ENCODE data around the gene POPDC3. TPM values are rescaled to one million over a fixed set of nuclear protein-coding genes. Genes with fewer than 3 reads are reported as not detected.
A peak's percentile ranks its signal among the peaks of the same experiment; 100 is the strongest.
"Not testable (repeated sequence)": the region's sequence is repeated elsewhere in the genome, so short reads cannot be mapped to it uniquely, and the experiment has no call there.

Gene POPDC3, protein sequence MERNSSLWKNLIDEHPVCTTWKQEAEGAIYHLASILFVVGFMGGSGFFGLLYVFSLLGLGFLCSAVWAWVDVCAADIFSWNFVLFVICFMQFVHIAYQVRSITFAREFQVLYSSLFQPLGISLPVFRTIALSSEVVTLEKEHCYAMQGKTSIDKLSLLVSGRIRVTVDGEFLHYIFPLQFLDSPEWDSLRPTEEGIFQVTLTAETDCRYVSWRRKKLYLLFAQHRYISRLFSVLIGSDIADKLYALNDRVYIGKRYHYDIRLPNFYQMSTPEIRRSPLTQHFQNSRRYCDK
- not detected for total RNA-seq

DNA sequence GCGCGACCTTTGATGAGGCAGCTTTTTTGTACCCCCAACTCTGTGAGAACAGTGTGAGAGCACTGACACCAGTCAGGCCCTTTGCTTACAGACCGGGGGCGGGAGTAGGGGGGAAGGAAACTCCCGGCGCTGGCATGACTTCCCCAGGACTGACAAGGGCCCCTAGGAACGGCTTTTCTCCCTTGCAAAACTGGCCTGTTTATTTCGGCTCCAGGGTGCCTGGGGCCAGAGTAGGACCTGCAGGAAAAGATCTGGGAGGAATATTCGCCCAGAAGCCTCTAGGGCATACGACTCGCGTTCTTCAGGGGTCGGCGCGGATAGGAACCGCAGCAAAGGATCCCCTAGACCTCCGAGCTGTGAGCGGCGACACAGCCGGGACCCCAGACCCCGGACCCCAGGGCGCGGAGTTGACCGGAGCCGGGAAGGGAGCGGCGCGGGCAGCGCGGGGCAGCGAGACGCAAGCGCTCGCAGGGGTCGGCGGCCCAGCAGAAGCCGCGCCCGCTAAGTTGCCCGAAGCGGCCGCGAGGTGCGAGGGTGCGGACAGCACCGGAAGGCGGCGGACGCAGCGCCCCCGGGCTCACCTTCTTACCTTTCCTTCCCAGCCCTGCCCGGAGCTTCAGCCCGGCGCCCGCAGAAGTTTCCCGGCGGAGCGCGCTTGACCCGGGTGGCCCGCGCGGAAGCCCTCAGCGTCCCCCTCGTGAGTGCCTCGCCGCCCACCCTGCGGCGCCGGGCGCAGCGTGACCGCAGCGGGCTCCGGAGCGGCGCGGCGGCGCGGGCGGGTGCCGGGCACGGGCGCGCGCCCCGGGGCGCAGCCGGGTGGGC is at the start of gene POPDC3:
Gene POPDC3, minus strand, starts transcription at position 771 of the 822 bp plus-strand sequence. CDS start 18,105 bp downstream, outside the sequence.
- Mint-ChIP-seq H3K27me3 (peaks cover 41% of the 10 kb centered on the region), H3K9me3 (no peaks in the 10 kb centered on the region), H3K4me1 (ENCODE audit: low read depth) (peaks cover 2% of the 10 kb centered on the region), H3K36me3 (no peaks in the 10 kb centered on the region), H3K27ac (no peak within 1 kb of the TSS), H3K4me3 (no peak within 1 kb of the TSS)
- ChIA-PET CTCF (interaction anchor here (1.2 kb wide), 1 partner anchor 92 kb away, joined by 3 read pairs; no protein-coding TSS in a partner anchor), POLR2A (no interaction called here)
- DNase-seq = peak; percentile 10
- intact Hi-C loops (cut with micrococcal nuclease) = loop anchor here (2.0 kb wide), 1 partner anchor 93 kb away; no protein-coding TSS in a partner anchor

GRCh38 chr6:105227295-105227767 is 47.5 kb upstream of the POPDC3 start:
- Mint-ChIP-seq H3K4me3 (no peak overlapping the region), H3K27me3 (peaks cover 13% of the 10 kb centered on the region), H3K9me3 (no peaks in the 10 kb centered on the region), H3K4me1 (ENCODE audit: low read depth) (no peaks in the 10 kb centered on the region), H3K36me3 (no peaks in the 10 kb centered on the region), H3K27ac (no peak overlapping the region)
- intact Hi-C loops (cut with micrococcal nuclease) = no loop called here
- POLR2A ChIA-PET = no interaction called here
- CTCF ChIA-PET = no interaction called here
- no peak for DNase-seq

- Mint-ChIP-seq H3K27ac (no peak overlapping the region), H3K4me3 (no peak overlapping the region), H3K9me3 (no peaks in the 10 kb centered on the region), H3K4me1 (ENCODE audit: low read depth) (no peaks in the 10 kb centered on the region), H3K36me3 (no peaks in the 10 kb centered on the region), H3K27me3 (peaks cover 12% of the 10 kb centered on the region)
- DNase-seq = no peak
- POLR2A ChIA-PET = no interaction called here
- CTCF ChIA-PET = no interaction called here
- intact Hi-C loops (cut with micrococcal nuclease) = no loop called here
Measured at GRCh38 chr6:105226598-105227294, 46.9 kb upstream of the POPDC3 start.

GRCh38 chr6:105223242-105223641 is 43.4 kb upstream of the POPDC3 start:
- no peak for DNase-seq
- Mint-ChIP-seq H3K4me1 (ENCODE audit: low read depth) (no peaks in the 10 kb centered on the region), H3K36me3 (no peaks in the 10 kb centered on the region), H3K9me3 (no peaks in the 10 kb centered on the region), H3K27me3 (no peaks in the 10 kb centered on the region), H3K27ac (no peak overlapping the region), H3K4me3 (no peak overlapping the region)
- intact Hi-C loops (cut with micrococcal nuclease) = no loop called here
- ChIA-PET CTCF (no interaction called here), POLR2A (no interaction called here)

- H3K27me3 Mint-ChIP-seq; H3K4me3 Mint-ChIP-seq; H3K4me1 Mint-ChIP-seq (ENCODE audit: low read depth); CTCF ChIA-PET; DNase-seq; H3K9me3 Mint-ChIP-seq; POLR2A ChIA-PET; intact Hi-C loops (cut with micrococcal nuclease); H3K36me3 Mint-ChIP-seq; H3K27ac Mint-ChIP-seq: not testable (repeated sequence)
Measured at GRCh38 chr6:105221219-105221618, 41.4 kb upstream of the POPDC3 start.

GRCh38 chr6:105220186-105220585 is 40.4 kb upstream of the POPDC3 start:
- H3K4me3 Mint-ChIP-seq = no peak overlapping the region
- intact Hi-C loops (cut with micrococcal nuclease) = no loop called here
- POLR2A ChIA-PET = no interaction called here
- peaks cover 3% of the 10 kb centered on the region for H3K27me3 Mint-ChIP-seq
- DNase-seq = no peak
- no peaks in the 10 kb centered on the region for H3K4me1 Mint-ChIP-seq (ENCODE audit: low read depth)
- H3K9me3 Mint-ChIP-seq = no peaks in the 10 kb centered on the region
- no peak overlapping the region for H3K27ac Mint-ChIP-seq
- CTCF ChIA-PET = no interaction called here
- H3K36me3 Mint-ChIP-seq = no peaks in the 10 kb centered on the region

DNA sequence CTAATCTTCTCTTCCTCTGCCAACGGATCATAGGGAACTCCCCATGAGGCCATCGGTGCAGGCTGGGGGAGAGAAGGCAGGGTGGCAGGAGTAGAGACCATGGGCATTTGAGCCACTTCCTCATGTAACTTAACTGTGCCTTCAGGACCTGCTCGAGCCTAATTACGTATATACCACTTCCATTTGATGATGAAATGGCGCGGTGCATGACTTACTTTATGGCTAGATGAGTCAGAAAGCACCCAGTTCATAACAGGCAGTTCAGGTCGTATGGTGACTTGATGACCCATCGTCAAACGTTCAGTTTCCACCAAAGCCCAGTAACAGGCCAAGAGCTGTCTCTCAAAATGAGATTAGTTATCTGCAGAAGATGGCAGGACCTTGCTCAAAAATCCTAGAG is 39.4 kb upstream of the POPDC3 start:
- H3K9me3 Mint-ChIP-seq, CTCF ChIA-PET: not testable (repeated sequence)

GRCh38 chr6:105215506-105215905 is 35.7 kb upstream of the POPDC3 start:
- ChIA-PET POLR2A (no interaction called here), CTCF (no interaction called here)
- intact Hi-C loops (cut with micrococcal nuclease) = no loop called here
- Mint-ChIP-seq H3K27me3 (peaks cover 4% of the 10 kb centered on the region), H3K4me1 (ENCODE audit: low read depth) (peaks cover 6% of the 10 kb centered on the region), H3K9me3 (no peaks in the 10 kb centered on the region), H3K27ac (no peak overlapping the region), H3K36me3 (no peaks in the 10 kb centered on the region), H3K4me3 (no peak overlapping the region)
- no peak for DNase-seq

More for the DNA sequence above, 39.4 kb upstream of the POPDC3 start:
- DNase-seq; intact Hi-C loops (cut with micrococcal nuclease); H3K27me3 Mint-ChIP-seq; POLR2A ChIA-PET; H3K4me1 Mint-ChIP-seq (ENCODE audit: low read depth); H3K36me3 Mint-ChIP-seq; H3K4me3 Mint-ChIP-seq; H3K27ac Mint-ChIP-seq: not testable (repeated sequence)

- Mint-ChIP-seq H3K9me3 (no peaks in the 10 kb centered on the region), H3K4me3 (no peak overlapping the region), H3K27ac (no peak overlapping the region), H3K36me3 (no peaks in the 10 kb centered on the region), H3K27me3 (peaks cover 5% of the 10 kb centered on the region), H3K4me1 (ENCODE audit: low read depth) (peaks cover 6% of the 10 kb centered on the region)
- ChIA-PET CTCF (no interaction called here), POLR2A (no interaction called here)
- DNase-seq = no peak
- intact Hi-C loops (cut with micrococcal nuclease) = no loop called here
Measured at GRCh38 chr6:105214668-105215067, 34.9 kb upstream of the POPDC3 start.

DNA sequence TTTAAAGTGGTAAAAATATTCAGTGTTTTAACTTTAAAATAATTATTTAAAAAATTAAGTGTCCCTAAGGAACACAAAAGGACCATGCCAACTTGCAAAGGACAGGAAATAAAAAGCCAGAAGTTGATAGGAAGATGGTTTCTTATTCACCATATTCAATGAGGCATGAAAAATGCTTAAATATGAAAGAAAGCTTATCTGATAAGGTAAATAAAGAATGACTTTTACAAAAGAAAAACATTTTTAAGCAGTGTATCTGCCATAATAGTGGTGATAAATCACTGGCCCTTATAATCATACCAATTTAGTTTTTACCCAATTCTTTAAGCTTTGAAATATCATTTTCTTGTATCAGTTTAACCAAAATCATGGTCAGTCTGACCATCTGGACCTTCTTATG is 33.5 kb upstream of the POPDC3 start:
- peaks cover 5% of the 10 kb centered on the region for H3K27me3 Mint-ChIP-seq
- peaks cover 6% of the 10 kb centered on the region for H3K4me1 Mint-ChIP-seq (ENCODE audit: low read depth)
- ChIA-PET CTCF (no interaction called here), POLR2A (no interaction called here)
- no peak overlapping the region for H3K4me3 Mint-ChIP-seq
- no peak overlapping the region for H3K27ac Mint-ChIP-seq
- no peak for DNase-seq
- no peaks in the 10 kb centered on the region for H3K9me3 Mint-ChIP-seq
- H3K36me3 Mint-ChIP-seq = no peaks in the 10 kb centered on the region
- intact Hi-C loops (cut with micrococcal nuclease) = no loop called here

GRCh38 chr6:105212587-105212986 is 32.8 kb upstream of the POPDC3 start:
- CTCF ChIA-PET = no interaction called here
- Mint-ChIP-seq H3K4me1 (ENCODE audit: low read depth) (peaks cover 6% of the 10 kb centered on the region), H3K36me3 (no peaks in the 10 kb centered on the region), H3K27ac (no peak overlapping the region), H3K27me3 (peaks cover 5% of the 10 kb centered on the region), H3K4me3 (no peak overlapping the region), H3K9me3 (no peaks in the 10 kb centered on the region)
- POLR2A ChIA-PET = no interaction called here
- intact Hi-C loops (cut with micrococcal nuclease) = no loop called here
- peak; percentile 22 for DNase-seq

- POLR2A ChIA-PET = no interaction called here
- CTCF ChIA-PET = no interaction called here
- peaks cover 5% of the 10 kb centered on the region for H3K27me3 Mint-ChIP-seq
- H3K4me3 Mint-ChIP-seq = no peak overlapping the region
- intact Hi-C loops (cut with micrococcal nuclease) = no loop called here
- no peak overlapping the region for H3K27ac Mint-ChIP-seq
- no peaks in the 10 kb centered on the region for H3K36me3 Mint-ChIP-seq
- H3K9me3 Mint-ChIP-seq = no peaks in the 10 kb centered on the region
- peaks cover 6% of the 10 kb centered on the region for H3K4me1 Mint-ChIP-seq (ENCODE audit: low read depth)
- no peak for DNase-seq
Measured at GRCh38 chr6:105211831-105212230, 32.0 kb upstream of the POPDC3 start.
